Activated B cell treated with CpG ODN at 0.5 μM for 24 hours (primary cell): ENCODE results near the gene RAP1A. TPM values are rescaled to one million over a fixed set of nuclear protein-coding genes. Genes with fewer than 3 reads are reported as not detected.
A peak's percentile ranks its signal among the peaks of the same experiment; 100 is the strongest.
"Not testable (repeated sequence)": the region's sequence is repeated elsewhere in the genome, so short reads cannot be mapped to it uniquely, and the experiment has no call there.

ENCODE experiments used
- ATAC-seq: fragments of 200-7000 bp; cut with Tn5 transposase; one replicate; pipeline ENCODE4 v1.10.0; 2021; ENCODE audit warnings: low read depth, mild to moderate bottlenecking, moderate library complexity
- CTCF ChIA-PET: fragments of 350-600 bp; sonication (Branson Sonifier 250); formaldehyde crosslinking; loops from one replicate; lab custom pipeline; 2021; ENCODE audit warnings: antibody characterized with exemption; lab: Charles Lee
- POLR2A ChIA-PET: fragments of 350-600 bp; sonication (Branson Sonifier 250); formaldehyde crosslinking; loops from one replicate; lab custom pipeline; 2021; ENCODE audit warnings: antibody characterized with exemption; lab: Charles Lee
- DNase-seq: peaks from one replicate; pipeline ENCODE4 v3.0.0; 2022
- H3K27ac Mint-ChIP-seq: one replicate; pipeline ENCODE4 v1.8.0; 2020; ENCODE audit warnings: mixed read lengths
- H3K27me3 Mint-ChIP-seq: one replicate; pipeline ENCODE4 v1.8.0; 2021; ENCODE audit warnings: mixed read lengths
- H3K36me3 Mint-ChIP-seq: one replicate; pipeline ENCODE4 v1.8.0; 2021; ENCODE audit warnings: low read depth, mixed read lengths
- H3K4me1 Mint-ChIP-seq: one replicate; pipeline ENCODE4 v1.8.0; 2021; ENCODE audit warnings: mixed read lengths
- H3K4me3 Mint-ChIP-seq: one replicate; pipeline ENCODE4 v1.8.0; 2020; ENCODE audit warnings: mild to moderate bottlenecking, mixed read lengths
- H3K9me3 Mint-ChIP-seq: one replicate; pipeline ENCODE4 v1.8.0; 2020; ENCODE audit warnings: mixed read lengths
- CTCF ChIP-seq: fragments of 200-600 bp; IDR thresholded peaks from one replicate; pipeline ENCODE4 v1.8.0; 2022; ENCODE audit warnings: antibody characterized with exemption, mild to moderate bottlenecking
- intact Hi-C: fragments of 100-400 bp; cut with micrococcal nuclease; formaldehyde crosslinking; loops from one replicate; pipeline ENCODE4 v1.15.1; 2024
- total RNA-seq: library from RNA; stranded (reverse); gene quantifications from 2 replicates; pipeline ENCODE4 v1.2.3, GENCODE V29; 2022

RAP1A gene
- total RNA-seq, 1 donor from 2014 or later = 93.8 TPM

- DNase-seq (no peak), ATAC-seq (peak; percentile 65)
- Mint-ChIP-seq H3K9me3 (no peaks in the 10 kb centered on the region), H3K27ac (peak overlapping the region; percentile 81), H3K36me3 (no peaks in the 10 kb centered on the region), H3K4me3 (peak overlapping the region; percentile 58), H3K27me3 (no peaks in the 10 kb centered on the region), H3K4me1 (peaks cover 67% of the 10 kb centered on the region)
- CTCF ChIA-PET = interaction anchor here (1.1 to 1.8 kb wide), 3 partner anchors 11 to 96 kb away, joined by 5 to 15 read pairs (median 8); no protein-coding TSS in a partner anchor
- intact Hi-C loops = loop anchor here (1.0 to 5.0 kb wide), 3 partner anchors 12 to 387 kb away; no protein-coding TSS in a partner anchor
- POLR2A ChIA-PET = interaction anchor here (1.2 to 9.2 kb wide), 5 partner anchors 10 to 96 kb away, joined by 3 to 159 read pairs (median 18); partner anchors contain the start of gene RAP1A
- TF ChIP-seq CTCF = no peak
Measured at GRCh38 chr1:111603979-111604378, 15.6 kb upstream of the RAP1A start.

GRCh38 chr1:111604931-111605330 lies 14.7 kb upstream of the RAP1A start:
- ChIA-PET CTCF (interaction anchor here (0.8 to 1.4 kb wide), 2 partner anchors 12 to 15 kb away, joined by 3 read pairs; partner anchors contain the start of gene RAP1A), POLR2A (interaction anchor here (0.6 to 9.2 kb wide), 3 partner anchors 13 to 40 kb away, joined by 3 to 159 read pairs (median 6); partner anchors contain the start of gene RAP1A)
- Mint-ChIP-seq H3K36me3 (no peaks in the 10 kb centered on the region), H3K4me3 (no peak overlapping the region), H3K27ac (peak overlapping the region; percentile 81), H3K4me1 (peaks cover 60% of the 10 kb centered on the region), H3K9me3 (no peaks in the 10 kb centered on the region), H3K27me3 (no peaks in the 10 kb centered on the region)
- TF ChIP-seq CTCF = no peak
- DNase-seq = no peak
- ATAC-seq = no peak
- intact Hi-C loops = loop anchor here (1.0 to 5.0 kb wide), 2 partner anchors 11 to 388 kb away; no protein-coding TSS in a partner anchor

GRCh38 chr1:111605576-111605975 lies 14.0 kb upstream of the RAP1A start:
- no peak overlapping the region for H3K4me3 Mint-ChIP-seq
- DNase-seq (no peak), ATAC-seq (no peak)
- no peaks in the 10 kb centered on the region for H3K9me3 Mint-ChIP-seq
- intact Hi-C loops = no loop called here
- ChIA-PET CTCF (interaction anchor here (1.2 to 1.4 kb wide), 3 partner anchors 11 to 14 kb away, joined by 3 to 4 read pairs (median 3); partner anchors contain the start of gene RAP1A), POLR2A (interaction anchor here (1.0 to 9.2 kb wide), 3 partner anchors 13 to 40 kb away, joined by 3 to 159 read pairs (median 3); partner anchors contain the start of gene RAP1A)
- H3K27ac Mint-ChIP-seq = no peak overlapping the region
- peaks cover 54% of the 10 kb centered on the region for H3K4me1 Mint-ChIP-seq
- no peak for TF ChIP-seq CTCF
- no peaks in the 10 kb centered on the region for H3K36me3 Mint-ChIP-seq
- H3K27me3 Mint-ChIP-seq = no peaks in the 10 kb centered on the region

- peaks cover 43% of the 10 kb centered on the region for H3K4me1 Mint-ChIP-seq
- ChIA-PET CTCF (interaction anchor here (1.2 to 1.4 kb wide), 2 partner anchors 9 to 13 kb away, joined by 3 to 4 read pairs; partner anchors contain the start of gene RAP1A), POLR2A (interaction anchor here (0.5 to 9.2 kb wide), 3 partner anchors 12 to 300 kb away, joined by 3 to 159 read pairs (median 3); partner anchors contain the start of gene RAP1A)
- H3K4me3 Mint-ChIP-seq, H3K27me3 Mint-ChIP-seq, intact Hi-C loops, DNase-seq, H3K27ac Mint-ChIP-seq, H3K36me3 Mint-ChIP-seq, H3K9me3 Mint-ChIP-seq: not testable (repeated sequence)
- ATAC-seq = peak; percentile 30
Measured at GRCh38 chr1:111606457-111607215, 13.0 kb upstream of the RAP1A start.

GRCh38 chr1:111608528-111608927 lies 11.1 kb upstream of the RAP1A start:
- H3K27ac Mint-ChIP-seq, H3K4me3 Mint-ChIP-seq, DNase-seq, ATAC-seq, intact Hi-C loops, H3K27me3 Mint-ChIP-seq, H3K36me3 Mint-ChIP-seq, H3K9me3 Mint-ChIP-seq, CTCF ChIA-PET: not testable (repeated sequence)
- POLR2A ChIA-PET = interaction anchor here (1.1 kb wide), 1 partner anchor 16 kb away, joined by 3 read pairs; no protein-coding TSS in a partner anchor
- peaks cover 24% of the 10 kb centered on the region for H3K4me1 Mint-ChIP-seq
